NCI-H774 (cell line): ENCODE measurements around the gene PLXNA2.
A peak's percentile ranks its signal among the peaks of the same experiment; 100 is the strongest.

Experiments
- DNase-seq: peaks from one replicate; lab custom pipeline; 2025; lab: John Stamatoyannopoulos, UW

Gene PLXNA2

GRCh38 chr1:208010487-208011071 is 233.6 kb downstream of the PLXNA2 start:
- no peak for DNase-seq

- DNase-seq: no peak
Measured at GRCh38 chr1:208009706-208010444, 234.3 kb downstream of the PLXNA2 start.

GRCh38 chr1:208009303-208009702 is 234.9 kb downstream of the PLXNA2 start:
- DNase-seq: no peak

GRCh38 chr1:208008534-208008933 is 235.7 kb downstream of the PLXNA2 start:
- no peak for DNase-seq

- no peak for DNase-seq
Measured at GRCh38 chr1:208007938-208008342, 236.2 kb downstream of the PLXNA2 start.

GRCh38 chr1:208007319-208007937 is 236.8 kb downstream of the PLXNA2 start:
- DNase-seq: no peak

- DNase-seq: no peak
Measured at GRCh38 chr1:208006258-208006920, 237.8 kb downstream of the PLXNA2 start.

GRCh38 chr1:208004851-208005250 is 239.3 kb downstream of the PLXNA2 start:
- DNase-seq: no peak

- no peak for DNase-seq
Measured at GRCh38 chr1:208003241-208003640, 240.9 kb downstream of the PLXNA2 start.

GRCh38 chr1:208002672-208003071 is 241.5 kb downstream of the PLXNA2 start:
- DNase-seq: no peak

- DNase-seq: no peak
Measured at GRCh38 chr1:208002078-208002477, 242.1 kb downstream of the PLXNA2 start.

GRCh38 chr1:208000504-208000903 is 243.7 kb downstream of the PLXNA2 start:
- no peak for DNase-seq

- no peak for DNase-seq
Measured at GRCh38 chr1:207999972-208000371, 244.2 kb downstream of the PLXNA2 start.

- DNase-seq: no peak
Measured at GRCh38 chr1:207999274-207999915, 244.8 kb downstream of the PLXNA2 start.

- DNase-seq: no peak
Measured at GRCh38 chr1:207998691-207999090, 245.5 kb downstream of the PLXNA2 start.

- DNase-seq: peak; percentile 20
Measured at GRCh38 chr1:207997486-207998268, 246.5 kb downstream of the PLXNA2 start.

- no peak for DNase-seq
Measured at GRCh38 chr1:207996636-207997035, 247.5 kb downstream of the PLXNA2 start.

- DNase-seq: no peak
Measured at GRCh38 chr1:207995576-207995975, 248.6 kb downstream of the PLXNA2 start.

- no peak for DNase-seq
Measured at GRCh38 chr1:207993477-207994445, 250.4 kb downstream of the PLXNA2 start.

- no peak for DNase-seq
Measured at GRCh38 chr1:207992677-207993236, 251.4 kb downstream of the PLXNA2 start.
